Effector CD4-positive, alpha-beta T cell (primary cell): ENCODE results near the gene SIK3.
A peak's percentile ranks its signal among the peaks of the same experiment; 100 is the strongest.

Experiments
- DNase-seq: peaks from one replicate; pipeline ENCODE4 v3.0.0-alpha.2; 2020

Gene SIK3

GRCh38 chr11:116857936-116858335 is 240.3 kb downstream of the SIK3 start:
- DNase-seq: no peak

GRCh38 chr11:116857316-116857715 is 240.9 kb downstream of the SIK3 start:
- DNase-seq: no peak

GRCh38 chr11:116856423-116856822 is 241.8 kb downstream of the SIK3 start:
- DNase-seq: no peak

- no peak for DNase-seq
These were observed 242.8 kb downstream of the SIK3 start for GRCh38 chr11:116855413-116855812.

GRCh38 chr11:116853461-116854073 is 244.7 kb downstream of the SIK3 start:
- peak; percentile 54 for DNase-seq

- no peak for DNase-seq
These were observed 245.8 kb downstream of the SIK3 start for GRCh38 chr11:116852261-116853031.

- DNase-seq: peak; percentile 35
These were observed 246.6 kb downstream of the SIK3 start for GRCh38 chr11:116851626-116852025.

- no peak for DNase-seq
These were observed 248.7 kb downstream of the SIK3 start for GRCh38 chr11:116849486-116849885.

- no peak for DNase-seq
These were observed 249.2 kb downstream of the SIK3 start for GRCh38 chr11:116849060-116849459.

GRCh38 chr11:116847612-116848011 is 250.6 kb downstream of the SIK3 start:
- DNase-seq: no peak

GRCh38 chr11:116844722-116845121 is 253.5 kb downstream of the SIK3 start:
- DNase-seq: no peak

GRCh38 chr11:116843661-116844060 is 254.6 kb downstream of the SIK3 start:
- DNase-seq: no peak

- DNase-seq: no peak
These were observed 255.3 kb downstream of the SIK3 start for GRCh38 chr11:116842909-116843308.

- DNase-seq: no peak
These were observed 256.1 kb downstream of the SIK3 start for GRCh38 chr11:116842117-116842516.

- no peak for DNase-seq
These were observed 257.4 kb downstream of the SIK3 start for GRCh38 chr11:116840746-116841296.

- DNase-seq: no peak
These were observed 257.9 kb downstream of the SIK3 start for GRCh38 chr11:116840224-116840745.

GRCh38 chr11:116838321-116839084 is 259.7 kb downstream of the SIK3 start:
- no peak for DNase-seq

- no peak for DNase-seq
These were observed 260.8 kb downstream of the SIK3 start, which contains the start of gene APOA1 for GRCh38 chr11:116837231-116838091. APOA1 (minus strand) TSS chr11:116837622; CDS start chr11:116837387, 235 bp downstream.

GRCh38 chr11:116836632-116836991 is 261.6 kb downstream of the SIK3 start:
- DNase-seq: no peak

GRCh38 chr11:116835791-116836631 is 262.2 kb downstream of the SIK3 start:
- DNase-seq: peak; percentile 67
